Activated CD8-positive, alpha-beta T cell treated with anti-CD3 and anti-CD28 coated beads, Interleukin-2, amount 10 ng/mL, durations not matched to agents 7 days and 5 days (primary cell): ENCODE measurements around the gene ANKH. TPM values are rescaled to one million over a fixed set of nuclear protein-coding genes. Genes with fewer than 3 reads are reported as not detected.
"Not testable (repeated sequence)": the region's sequence is repeated elsewhere in the genome, so short reads cannot be mapped to it uniquely, and the experiment has no call there.

ENCODE experiments used
- ATAC-seq: fragments of 150-1000 bp; cut with Tn5 transposase; one replicate; pipeline ENCODE4 v1.10.0; 2021; ENCODE audit warnings: moderate library complexity
- CTCF ChIA-PET: fragments of 350-600 bp; sonication (Branson Sonifier 250); formaldehyde crosslinking; loops from one replicate; lab custom pipeline; 2021; ENCODE audit warnings: antibody characterized with exemption; lab: Charles Lee
- POLR2A ChIA-PET: fragments of 350-600 bp; sonication (Branson Sonifier 250); formaldehyde crosslinking; loops from one replicate; lab custom pipeline; 2021; ENCODE audit warnings: antibody characterized with exemption; lab: Charles Lee
- DNase-seq: peaks from one replicate; pipeline ENCODE4 v3.0.0-alpha.2; 2020
- H3K27ac Mint-ChIP-seq: one replicate; pipeline ENCODE4 v1.8.0; 2021; ENCODE audit warnings: mild to moderate bottlenecking, mixed read lengths
- H3K27me3 Mint-ChIP-seq: one replicate; pipeline ENCODE4 v1.8.0; 2021; ENCODE audit warnings: low read depth, mixed read lengths
- H3K36me3 Mint-ChIP-seq: one replicate; pipeline ENCODE4 v1.8.0; 2021; ENCODE audit warnings: low read depth, mixed read lengths
- H3K4me1 Mint-ChIP-seq: one replicate; pipeline ENCODE4 v1.8.0; 2021; ENCODE audit warnings: low read depth, mixed read lengths
- H3K4me3 Mint-ChIP-seq: one replicate; pipeline ENCODE4 v1.8.0; 2021; ENCODE audit warnings: mild to moderate bottlenecking, mixed read lengths
- H3K9me3 Mint-ChIP-seq: one replicate; pipeline ENCODE4 v1.8.0; 2022; ENCODE audit warnings: mixed read lengths; ENCODE audit not compliant: insufficient read depth
- total RNA-seq, 2 experiments: library from RNA; stranded (reverse); gene quantifications; one replicate each; pipeline ENCODE4 v1.2.3, GENCODE V29; 2021

Gene ANKH
- total RNA-seq, 2 experiments from 2014 or later = 32.1 to 36.0 TPM

DNA sequence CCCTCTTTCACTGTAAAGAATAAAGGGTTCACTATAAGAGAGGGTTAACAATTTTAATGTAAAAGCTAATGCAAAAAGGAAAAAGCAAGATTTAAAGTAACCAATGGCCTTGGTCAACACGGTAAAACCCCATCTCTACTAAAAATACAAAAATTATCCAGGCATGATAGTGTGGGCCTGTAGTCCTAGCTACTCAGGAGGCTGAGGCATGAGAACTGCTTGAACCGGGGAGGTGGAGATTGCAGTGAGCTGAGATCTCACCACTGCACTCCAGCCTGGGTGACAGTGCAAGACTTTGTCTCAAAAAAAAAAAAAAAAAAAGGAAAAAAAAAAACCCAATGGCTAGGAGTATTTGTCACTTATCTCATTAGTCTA is 53.8 kb downstream of the ANKH start:
- H3K27me3 Mint-ChIP-seq, DNase-seq, H3K36me3 Mint-ChIP-seq, H3K4me3 Mint-ChIP-seq, H3K9me3 Mint-ChIP-seq, CTCF ChIA-PET, ATAC-seq, H3K27ac Mint-ChIP-seq: not testable (repeated sequence)
- POLR2A ChIA-PET = interaction anchor here (0.9 kb wide), 1 partner anchor 8 kb away, joined by 5 read pairs; no protein-coding TSS in a partner anchor
- H3K4me1 Mint-ChIP-seq = peaks cover 38% of the 10 kb centered on the region

GRCh38 chr5:14816999-14817761 is 54.4 kb downstream of the ANKH start:
- H3K4me3 Mint-ChIP-seq = no peak overlapping the region
- peak; percentile 30 for DNase-seq
- no peaks in the 10 kb centered on the region for H3K9me3 Mint-ChIP-seq
- ChIA-PET CTCF (interaction anchor here (1.1 to 1.6 kb wide), 2 partner anchors 23 to 49 kb away, joined by 3 to 4 read pairs; no protein-coding TSS in a partner anchor), POLR2A (no interaction called here)
- peaks cover 41% of the 10 kb centered on the region for H3K4me1 Mint-ChIP-seq
- H3K36me3 Mint-ChIP-seq = peaks cover 8% of the 10 kb centered on the region
- H3K27ac Mint-ChIP-seq = no peak overlapping the region
- no peaks in the 10 kb centered on the region for H3K27me3 Mint-ChIP-seq
- no peak for ATAC-seq

DNA sequence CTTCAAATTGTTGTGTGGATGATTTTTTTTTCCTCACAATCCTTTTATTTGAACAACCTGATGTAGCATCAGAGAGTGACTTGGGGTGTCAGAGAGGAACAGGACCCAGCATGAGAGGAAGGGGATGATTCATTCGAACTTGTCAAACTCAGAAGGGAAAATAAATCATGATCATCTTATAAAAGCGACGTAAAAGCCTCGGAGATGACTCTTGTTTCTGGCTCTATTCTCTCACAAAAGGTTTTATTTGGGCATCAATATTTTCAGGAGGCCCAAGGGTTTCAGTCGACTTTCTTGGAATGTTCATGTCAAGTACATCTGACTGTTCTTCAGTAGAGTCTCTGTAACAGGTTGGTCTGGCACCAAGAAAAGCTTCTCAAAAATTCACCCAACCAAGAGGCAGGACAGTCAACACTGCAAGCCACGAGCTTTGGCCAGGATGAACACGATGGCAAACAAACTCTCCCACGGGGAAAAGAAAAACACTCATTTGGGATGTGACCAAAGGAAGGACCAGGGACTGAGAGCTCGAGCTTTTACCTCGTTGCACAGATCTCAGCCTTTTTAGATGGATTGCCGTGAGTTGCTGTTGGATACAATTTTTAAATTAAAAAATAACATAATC is 55.1 kb downstream of the ANKH start:
- ATAC-seq = no peak
- ChIA-PET POLR2A (no interaction called here), CTCF (interaction anchor here (1.1 to 1.6 kb wide), 2 partner anchors 23 to 50 kb away, joined by 3 to 4 read pairs; no protein-coding TSS in a partner anchor)
- Mint-ChIP-seq H3K9me3 (no peaks in the 10 kb centered on the region), H3K4me3 (no peak overlapping the region), H3K27me3 (no peaks in the 10 kb centered on the region), H3K4me1 (peaks cover 45% of the 10 kb centered on the region), H3K27ac (no peak overlapping the region), H3K36me3 (peaks cover 8% of the 10 kb centered on the region)
- DNase-seq = no peak

GRCh38 chr5:14813747-14814146 is 57.8 kb downstream of the ANKH start:
- peaks cover 64% of the 10 kb centered on the region for H3K4me1 Mint-ChIP-seq
- POLR2A ChIA-PET = no interaction called here
- H3K27me3 Mint-ChIP-seq = no peaks in the 10 kb centered on the region
- ATAC-seq (no peak), DNase-seq (no peak)
- H3K36me3 Mint-ChIP-seq = peaks cover 3% of the 10 kb centered on the region
- no peaks in the 10 kb centered on the region for H3K9me3 Mint-ChIP-seq
- H3K4me3 Mint-ChIP-seq = no peak overlapping the region
- H3K27ac Mint-ChIP-seq = no peak overlapping the region
- CTCF ChIA-PET = no interaction called here

- H3K27ac Mint-ChIP-seq = no peak overlapping the region
These were observed 59.4 kb downstream of the ANKH start for GRCh38 chr5:14812166-14812565.

DNA sequence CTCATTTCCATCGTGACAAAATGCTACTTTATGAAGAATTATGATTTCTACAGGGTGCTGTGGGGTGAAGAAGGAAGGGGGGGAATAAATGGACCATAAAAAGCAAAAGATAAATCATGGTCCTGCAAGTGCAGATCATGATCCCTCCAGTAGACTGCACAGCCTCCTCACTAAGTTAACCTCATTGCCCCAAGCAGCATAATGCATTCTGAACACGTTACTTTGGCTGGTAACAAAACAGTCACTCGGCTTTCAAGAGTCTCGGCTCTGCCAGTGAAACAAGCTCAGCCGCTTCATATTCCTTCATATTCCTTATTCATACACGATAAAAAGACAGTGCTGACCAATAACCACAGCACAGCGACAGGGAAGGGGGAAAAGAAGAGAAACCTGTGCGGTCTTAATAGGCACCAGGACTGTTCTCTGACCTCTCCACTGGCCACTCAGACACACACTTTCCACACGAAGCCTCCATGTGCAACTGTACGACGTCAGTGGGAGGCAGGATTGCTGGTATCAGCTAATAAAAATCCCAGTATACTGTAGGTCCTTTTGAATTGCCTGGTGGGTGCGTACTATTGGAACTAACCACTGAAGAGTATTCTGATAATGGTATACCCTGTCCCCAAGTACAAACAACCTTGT is 60.5 kb downstream of the ANKH start:
- no peak for ATAC-seq
- Mint-ChIP-seq H3K36me3 (peaks cover 3% of the 10 kb centered on the region), H3K27ac (peak overlapping the region; percentile 95), H3K27me3 (no peaks in the 10 kb centered on the region), H3K9me3 (no peaks in the 10 kb centered on the region), H3K4me3 (peak overlapping the region; percentile 75), H3K4me1 (peaks cover 62% of the 10 kb centered on the region)
- ChIA-PET CTCF (interaction anchor here (1.0 kb wide), 1 partner anchor 60 kb away, joined by 3 read pairs; no protein-coding TSS in a partner anchor), POLR2A (no interaction called here)
- DNase-seq = no peak

More at GRCh38 chr5:14812166-14812565, 59.4 kb downstream of the ANKH start:
- Mint-ChIP-seq H3K9me3 (no peaks in the 10 kb centered on the region), H3K27me3 (no peaks in the 10 kb centered on the region), H3K4me1 (peaks cover 60% of the 10 kb centered on the region), H3K4me3 (no peak overlapping the region), H3K36me3 (peaks cover 3% of the 10 kb centered on the region)
- ATAC-seq = no peak
- CTCF ChIA-PET = interaction anchor here (1.0 kb wide), 1 partner anchor 59 kb away, joined by 3 read pairs; no protein-coding TSS in a partner anchor
- POLR2A ChIA-PET = no interaction called here
- no peak for DNase-seq

- Mint-ChIP-seq H3K9me3 (no peaks in the 10 kb centered on the region), H3K4me1 (peaks cover 62% of the 10 kb centered on the region), H3K27me3 (no peaks in the 10 kb centered on the region), H3K27ac (peak overlapping the region; percentile 95), H3K36me3 (peaks cover 3% of the 10 kb centered on the region), H3K4me3 (peak overlapping the region; percentile 75)
- ATAC-seq (no peak), DNase-seq (no peak)
- ChIA-PET POLR2A (interaction anchor here (1.1 to 1.5 kb wide), 4 partner anchors 8 to 183 kb away, joined by 3 to 8 read pairs (median 4); no protein-coding TSS in a partner anchor), CTCF (interaction anchor here (1.4 to 1.8 kb wide), 2 partner anchors 10 to 193 kb away, joined by 4 to 13 read pairs; no protein-coding TSS in a partner anchor)
These were observed 61.3 kb downstream of the ANKH start for GRCh38 chr5:14810282-14810681.

- H3K4me1 Mint-ChIP-seq = peaks cover 62% of the 10 kb centered on the region
- CTCF ChIA-PET = interaction anchor here (1.4 to 1.8 kb wide), 2 partner anchors 9 to 193 kb away, joined by 4 to 13 read pairs; no protein-coding TSS in a partner anchor
These were observed 62.0 kb downstream of the ANKH start for GRCh38 chr5:14809369-14810155.

GRCh38 chr5:14807471-14807870 is 64.1 kb downstream of the ANKH start:
- ChIA-PET POLR2A (no interaction called here), CTCF (no interaction called here)
- peaks cover 49% of the 10 kb centered on the region for H3K4me1 Mint-ChIP-seq
- H3K27me3 Mint-ChIP-seq = no peaks in the 10 kb centered on the region
- peaks cover under 1% of the 10 kb centered on the region for H3K36me3 Mint-ChIP-seq
- H3K9me3 Mint-ChIP-seq = no peaks in the 10 kb centered on the region
- no peak overlapping the region for H3K27ac Mint-ChIP-seq
- H3K4me3 Mint-ChIP-seq = no peak overlapping the region
- no peak for DNase-seq
- ATAC-seq = no peak

More at GRCh38 chr5:14809369-14810155, 62.0 kb downstream of the ANKH start:
- H3K27ac Mint-ChIP-seq = peak overlapping the region; percentile 95
- DNase-seq (peak; percentile 88), ATAC-seq (peak; percentile 99)
- POLR2A ChIA-PET = interaction anchor here (0.6 to 1.5 kb wide), 6 partner anchors 8 to 184 kb away, joined by 3 to 8 read pairs (median 4); no protein-coding TSS in a partner anchor
- no peaks in the 10 kb centered on the region for H3K27me3 Mint-ChIP-seq
- peaks cover 3% of the 10 kb centered on the region for H3K36me3 Mint-ChIP-seq
- peak overlapping the region; percentile 75 for H3K4me3 Mint-ChIP-seq
- no peaks in the 10 kb centered on the region for H3K9me3 Mint-ChIP-seq

GRCh38 chr5:14806456-14806855 is 65.1 kb downstream of the ANKH start:
- Mint-ChIP-seq H3K36me3 (no peaks in the 10 kb centered on the region), H3K4me3 (no peak overlapping the region), H3K9me3 (no peaks in the 10 kb centered on the region), H3K4me1 (peaks cover 52% of the 10 kb centered on the region), H3K27ac (no peak overlapping the region), H3K27me3 (no peaks in the 10 kb centered on the region)
- DNase-seq (no peak), ATAC-seq (no peak)
- POLR2A ChIA-PET = no interaction called here
- CTCF ChIA-PET = interaction anchor here (0.8 kb wide), 1 partner anchor 79 kb away, joined by 3 read pairs; no protein-coding TSS in a partner anchor

DNA sequence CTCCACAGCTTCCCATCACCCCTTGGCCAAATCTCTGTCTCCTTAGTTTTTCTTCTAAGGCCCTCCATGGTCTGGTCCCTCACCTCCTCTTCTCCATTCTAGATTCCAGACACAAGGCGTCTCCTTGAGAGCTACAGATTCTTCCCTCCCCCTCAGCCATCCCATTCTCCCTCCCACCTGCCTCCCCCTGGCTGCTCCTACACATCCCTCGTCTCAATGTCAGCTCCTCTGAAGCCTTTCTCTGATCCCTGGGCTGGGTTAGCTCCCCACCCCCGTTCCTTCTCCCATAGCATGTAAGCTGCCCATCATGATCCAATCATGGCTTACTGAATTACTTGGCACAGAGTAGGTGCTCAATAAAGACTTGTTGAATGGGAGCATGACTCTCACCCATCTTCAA is 69.0 kb downstream of the ANKH start:
- ChIA-PET POLR2A (no interaction called here), CTCF (interaction anchor here (1.4 kb wide), 1 partner anchor 201 kb away, joined by 3 read pairs; no protein-coding TSS in a partner anchor)
- DNase-seq (no peak), ATAC-seq (no peak)
- Mint-ChIP-seq H3K4me1 (peaks cover 33% of the 10 kb centered on the region), H3K4me3 (no peak overlapping the region), H3K9me3 (no peaks in the 10 kb centered on the region), H3K36me3 (peaks cover 6% of the 10 kb centered on the region), H3K27me3 (no peaks in the 10 kb centered on the region), H3K27ac (peak overlapping the region; percentile 4)
